Cortex of kidney (tissue), 1 donor: ENCODE results near the gene CCDC40.

Source experiments
- DNase-seq: peaks from one replicate; lab custom pipeline; 2025; lab: John Stamatoyannopoulos, UW

The CCDC40 gene

DNA sequence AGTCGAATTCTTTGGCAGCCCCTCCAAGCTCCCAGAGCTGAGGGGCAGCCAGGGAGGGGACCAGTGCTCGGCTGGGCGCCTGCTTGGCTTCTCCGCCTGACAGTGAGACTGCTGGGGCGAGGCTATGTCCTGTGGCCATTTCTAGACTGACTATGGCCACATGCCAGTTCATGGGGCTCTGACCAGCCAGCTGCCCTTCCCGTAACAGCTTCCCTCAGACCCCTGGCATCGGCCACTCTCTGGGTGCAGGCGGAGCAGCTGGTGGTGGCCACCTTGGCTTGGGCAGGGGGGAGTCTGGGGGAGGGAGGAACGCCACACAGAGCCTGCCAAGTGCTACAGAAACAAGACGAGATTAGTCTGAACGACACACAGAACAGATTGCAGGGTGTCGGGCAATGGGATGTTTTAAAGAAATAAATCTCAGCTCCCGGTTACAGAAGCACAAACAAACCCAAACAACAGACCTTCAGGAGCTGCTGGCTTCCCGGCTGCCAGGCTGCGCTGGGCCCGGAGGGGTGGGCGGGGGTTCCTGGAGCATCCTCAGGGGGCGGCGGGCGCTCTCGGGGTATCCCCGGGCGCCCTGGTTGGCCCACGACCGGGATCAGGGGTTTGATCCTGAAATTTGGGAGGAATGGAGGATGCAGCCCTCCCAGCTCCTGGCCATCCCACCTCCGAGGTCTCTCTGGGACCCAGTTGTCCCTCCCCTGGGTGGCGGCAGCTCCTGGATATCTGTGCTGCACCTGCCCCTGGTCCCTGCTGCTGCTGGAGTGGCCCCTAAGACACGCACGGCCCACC, 35.3 kb upstream of the CCDC40 start:
- DNase-seq, result no peak

GRCh38 chr17:80002070-80002641, 34.3 kb upstream of the CCDC40 start:
- no peak for DNase-seq

DNA sequence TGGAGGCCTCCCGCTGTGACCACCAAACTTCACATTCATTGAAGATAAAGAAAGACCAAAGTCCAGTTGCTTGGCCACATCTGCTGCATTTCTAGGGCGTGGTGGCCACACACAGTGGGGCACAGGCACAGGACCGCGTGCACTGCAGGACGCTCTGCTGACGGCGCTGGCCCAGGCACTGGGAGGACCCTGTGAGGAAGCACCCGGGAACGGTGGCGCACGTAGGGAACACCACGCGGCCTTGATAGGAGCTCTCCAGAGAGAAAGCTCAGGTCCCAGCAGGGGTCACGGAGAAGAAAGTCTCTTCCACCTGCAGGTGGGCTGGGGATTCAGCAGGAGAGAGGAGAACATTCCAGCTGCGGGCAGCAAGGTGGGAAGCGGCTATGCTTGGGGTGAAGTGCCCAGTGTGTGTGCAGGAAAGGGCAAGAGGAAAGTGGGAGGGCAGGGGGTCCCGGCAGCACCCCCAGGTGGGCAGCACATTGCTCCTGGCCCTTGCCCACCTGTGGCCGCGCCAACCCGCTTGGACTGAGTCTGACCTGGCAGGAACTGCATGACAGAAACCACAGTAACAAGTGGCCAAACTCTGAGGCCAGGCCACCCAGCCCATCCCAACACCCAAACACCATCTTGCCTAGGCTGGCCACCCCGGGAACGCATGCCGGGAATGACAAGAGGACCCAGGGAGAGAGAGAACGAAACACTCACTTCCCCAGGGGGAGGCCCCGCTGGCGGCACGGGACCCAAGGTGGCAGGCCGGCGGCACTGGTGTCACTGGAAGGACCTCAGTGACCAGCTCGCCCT, 33.6 kb upstream of the CCDC40 start:
- DNase-seq, result no peak

GRCh38 chr17:80003969-80004368, 32.5 kb upstream of the CCDC40 start:
- no peak for DNase-seq

DNA sequence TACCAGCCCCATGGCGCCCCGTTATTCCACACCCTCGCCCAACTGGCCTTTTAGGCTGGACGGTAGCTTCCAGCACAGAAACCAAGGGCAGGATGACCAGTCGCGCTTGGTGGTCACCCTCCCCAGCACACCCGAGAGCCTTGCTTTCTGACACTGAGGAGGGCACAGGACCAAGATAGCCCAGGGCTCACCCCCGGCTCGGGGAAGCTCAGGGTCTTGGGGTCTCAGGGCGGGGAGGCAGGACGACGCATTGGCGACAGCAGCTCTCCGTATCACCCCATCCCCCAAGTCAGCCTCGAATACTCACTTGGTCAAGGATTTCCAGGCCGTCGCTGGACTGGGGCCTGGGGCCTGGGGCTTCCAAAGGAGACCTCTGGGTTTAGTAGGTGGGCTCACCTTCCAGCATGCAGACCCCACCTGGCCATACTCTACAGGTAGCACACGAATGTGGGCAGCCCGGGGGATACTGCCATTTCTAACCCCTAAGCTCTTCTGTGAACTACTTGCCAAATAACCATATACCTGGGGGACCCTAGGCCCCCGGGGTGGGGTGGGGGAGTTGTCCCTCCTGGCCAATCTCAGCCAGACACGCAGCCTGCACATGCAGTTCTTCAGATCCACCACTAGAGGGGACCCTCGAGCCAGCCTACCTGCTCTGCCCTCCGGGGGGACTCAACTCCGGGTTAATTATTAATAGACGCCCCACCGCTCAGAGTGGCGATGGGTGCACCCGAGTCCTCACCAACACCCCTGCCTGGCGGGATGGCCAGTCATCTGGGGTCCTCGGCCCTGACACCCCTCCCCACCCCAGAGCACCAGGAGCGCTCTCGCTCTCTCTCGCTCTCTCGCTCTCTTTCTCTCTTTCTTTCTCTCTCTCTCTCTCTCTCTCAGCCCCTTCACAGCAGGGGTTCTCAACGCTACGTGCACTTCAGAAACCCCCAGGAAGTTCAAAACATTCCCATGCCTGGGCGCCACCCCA, 30.8 kb upstream of the CCDC40 start:
- no peak for DNase-seq

GRCh38 chr17:80006339-80006720, 30.1 kb upstream of the CCDC40 start:
- no peak for DNase-seq

- no peak for DNase-seq
Measured at GRCh38 chr17:80006811-80007752, 29.4 kb upstream of the CCDC40 start.

GRCh38 chr17:80007939-80008338, 28.5 kb upstream of the CCDC40 start:
- DNase-seq, result no peak

DNA sequence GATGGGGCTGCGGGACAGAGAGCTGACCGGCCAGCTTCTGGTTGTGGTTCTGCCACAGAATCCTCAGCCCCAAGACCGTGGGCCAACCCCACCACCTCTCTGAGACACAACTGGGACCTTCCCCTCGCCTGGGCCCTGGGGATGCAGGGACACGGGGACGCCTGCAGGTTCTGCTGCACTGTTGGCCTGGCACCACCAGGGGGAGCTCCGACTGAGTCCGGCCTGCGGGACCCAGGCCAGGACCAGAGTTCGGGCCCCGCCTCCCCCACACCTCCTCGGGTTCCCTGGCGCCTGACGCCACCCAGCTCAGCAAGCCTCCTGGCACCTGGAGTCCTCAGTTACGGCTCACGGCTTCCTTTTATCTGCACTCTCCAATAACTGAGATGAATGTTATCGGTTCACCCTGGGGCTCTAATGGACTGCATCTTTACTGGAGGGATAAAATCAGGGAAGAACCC, 28.0 kb upstream of the CCDC40 start:
- DNase-seq, result no peak

DNA sequence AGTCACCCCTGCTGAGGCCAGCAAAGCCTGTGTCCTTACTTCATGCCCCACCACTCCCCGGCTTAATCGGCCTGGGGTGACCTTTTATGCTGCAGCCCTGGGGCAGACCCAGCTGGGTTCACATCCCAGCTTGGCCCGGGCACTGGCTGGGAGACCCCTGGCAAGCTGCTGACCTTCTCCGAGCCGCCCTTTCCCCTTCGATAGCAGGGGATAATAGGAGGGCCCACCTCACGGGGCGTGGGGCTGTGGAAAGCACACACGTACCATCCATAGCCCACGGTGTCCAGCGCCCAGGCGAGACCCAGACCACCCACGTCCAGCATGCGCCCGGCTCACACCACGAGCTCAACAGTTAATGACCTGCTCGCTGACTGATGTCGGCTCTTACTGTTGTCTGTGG, 27.6 kb upstream of the CCDC40 start:
- DNase-seq, result no peak

DNA sequence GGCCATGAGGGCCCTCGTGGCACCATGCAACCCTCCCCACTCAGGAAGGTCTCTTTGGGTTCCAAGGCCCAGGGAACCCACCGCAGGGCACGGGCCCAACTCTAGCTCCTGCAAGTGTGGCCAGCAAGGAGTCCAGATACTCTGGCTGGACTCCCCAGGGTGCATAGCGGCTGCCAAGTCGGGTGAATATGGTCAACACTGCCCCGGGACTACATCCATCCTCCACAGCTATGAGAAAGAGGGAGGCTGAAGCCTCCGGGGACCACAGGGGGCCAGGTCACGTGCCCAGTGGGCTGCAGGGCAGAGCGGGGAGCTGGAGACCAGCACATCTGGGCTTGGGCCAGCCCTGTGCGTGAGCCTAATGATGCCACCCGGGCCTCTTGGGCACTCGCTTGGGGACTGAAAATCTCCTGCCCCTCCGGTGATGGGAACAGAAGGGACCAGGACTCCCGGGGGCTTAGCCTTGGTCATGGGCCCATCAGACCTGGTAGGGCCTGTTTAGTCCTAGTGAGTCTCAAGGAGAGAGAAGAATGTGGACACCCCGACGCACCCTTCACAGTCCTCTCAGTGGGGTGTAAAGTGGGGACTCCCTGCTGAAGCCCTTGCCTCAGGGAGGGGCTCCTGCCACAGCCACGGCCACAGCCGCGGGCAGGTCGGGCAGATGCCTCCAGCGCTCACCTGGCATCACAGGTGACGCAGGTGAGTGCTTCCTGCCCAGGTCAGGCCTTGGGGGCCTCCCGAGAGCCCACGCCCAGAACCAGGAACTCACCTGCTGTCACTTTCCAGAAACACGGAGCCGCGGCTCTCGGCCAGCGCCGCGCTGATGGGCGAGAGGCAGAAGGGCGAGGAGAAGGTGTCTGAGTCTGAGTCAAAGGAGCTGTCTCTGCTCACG, 26.8 kb upstream of the CCDC40 start:
- DNase-seq, result no peak

DNA sequence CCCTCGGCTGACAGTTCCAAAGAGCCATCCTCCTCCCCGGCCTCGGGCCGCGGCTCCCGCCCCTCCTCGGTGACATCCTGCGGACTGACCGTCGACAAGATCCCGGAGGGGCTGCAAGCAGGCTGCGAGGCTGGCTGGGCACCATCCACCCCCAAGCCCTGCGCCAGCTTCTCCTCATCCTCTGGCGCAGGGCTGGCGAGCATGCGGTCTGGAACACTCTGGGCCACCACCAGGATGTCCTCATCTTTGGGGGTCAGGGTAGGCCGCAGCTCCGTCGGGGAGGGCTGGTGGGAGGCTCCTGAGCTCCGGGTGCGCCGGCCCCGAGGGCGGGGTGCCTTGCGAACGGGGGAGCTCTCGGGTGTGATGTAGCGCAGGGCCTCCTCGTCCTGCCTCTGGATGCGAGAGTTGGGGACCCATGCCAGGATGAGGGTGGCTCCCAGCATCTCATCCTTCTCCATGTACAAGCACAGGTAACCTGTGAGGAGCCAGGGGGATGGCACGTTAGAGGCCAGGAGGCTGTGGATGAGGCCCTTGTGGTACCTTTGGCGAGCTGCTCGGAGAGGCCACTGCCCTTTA, 26.1 kb upstream of the CCDC40 start:
- no peak for DNase-seq

- DNase-seq, result no peak
Measured at GRCh38 chr17:80011989-80012555, 24.4 kb upstream of the CCDC40 start.

DNA sequence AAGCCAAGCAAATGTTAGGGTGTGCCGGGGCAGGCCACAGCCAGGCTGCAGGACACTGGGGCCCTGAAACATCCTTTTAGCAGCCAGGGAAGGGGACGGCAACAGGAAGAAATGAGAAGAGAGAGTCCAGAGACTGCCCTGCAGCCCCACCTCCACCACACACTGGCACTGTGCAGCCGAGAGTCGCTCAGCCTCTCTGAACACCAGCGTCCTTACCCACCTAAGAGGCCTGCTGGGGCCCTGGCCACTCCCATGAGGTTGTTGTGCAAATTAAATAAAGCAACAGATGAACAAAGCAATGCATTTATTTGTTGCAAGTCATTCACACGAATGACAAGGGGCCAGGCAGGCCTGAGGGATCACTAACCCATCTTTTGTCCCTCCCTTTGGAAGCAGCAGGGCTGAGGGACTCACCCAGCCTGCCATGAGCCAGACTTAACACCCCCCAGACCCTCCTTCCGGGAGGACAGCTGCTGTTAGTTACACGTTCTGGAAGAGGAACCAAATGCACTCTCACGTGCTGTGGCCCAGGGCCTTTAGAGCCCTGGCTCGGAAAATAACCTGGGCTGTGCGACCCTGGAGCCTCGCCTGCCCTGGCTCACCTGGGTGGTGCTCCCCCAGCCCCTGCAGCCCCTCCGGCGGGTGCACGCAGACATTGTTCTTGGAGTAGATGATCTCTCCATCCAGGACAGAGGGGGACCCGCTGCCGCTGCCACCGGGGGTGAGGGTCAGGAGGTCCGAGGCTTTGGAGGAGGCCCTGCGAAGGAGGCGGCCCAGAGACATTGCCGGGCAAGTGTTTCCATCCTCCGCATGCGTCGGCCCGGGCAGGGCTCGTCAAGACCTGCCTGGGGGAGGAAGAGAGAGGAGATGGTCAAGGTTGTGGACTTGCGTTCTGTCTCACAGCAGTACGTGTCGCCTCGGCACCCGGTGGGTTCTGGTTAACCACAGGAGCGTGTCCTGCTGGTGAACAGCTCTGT, 23.4 kb upstream of the CCDC40 start:
- DNase-seq, result no peak

GRCh38 chr17:80017226-80018010, 19.0 kb upstream of the CCDC40 start:
- DNase-seq, result no peak

DNA sequence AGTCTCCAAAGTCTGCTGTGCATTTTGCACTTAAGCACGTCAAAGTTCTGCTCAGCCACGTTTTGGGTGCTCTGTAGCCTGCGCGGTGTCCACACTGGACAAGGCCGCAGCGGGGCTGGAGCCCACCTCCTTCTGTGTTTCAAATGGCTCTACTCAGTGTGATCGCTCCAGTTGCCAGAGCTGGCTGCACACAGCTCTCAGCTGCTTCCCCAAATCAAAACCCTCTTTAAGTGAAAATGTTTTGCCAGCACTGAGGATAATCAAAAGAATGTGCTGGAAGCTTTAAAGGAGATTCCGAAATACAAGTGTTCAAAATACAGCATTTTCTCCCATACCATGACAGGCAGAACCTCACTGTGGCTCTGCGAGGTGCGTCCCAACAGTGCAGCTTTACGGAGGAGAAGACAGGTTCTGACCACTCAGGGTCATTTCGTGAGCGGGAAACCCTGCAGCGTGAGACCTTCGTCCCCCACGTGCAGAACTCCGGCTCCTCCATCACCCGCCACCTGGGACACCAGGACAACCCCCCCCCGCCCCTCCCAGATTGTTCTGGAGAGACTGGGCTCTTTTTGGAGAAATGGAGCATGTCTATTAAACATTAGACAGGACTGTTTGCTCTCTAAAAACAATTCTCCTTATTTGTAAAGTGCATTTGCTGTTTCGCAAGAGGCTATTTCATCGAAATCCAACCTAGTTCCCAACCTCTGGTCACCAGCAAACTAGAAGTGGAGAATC, 17.4 kb upstream of the CCDC40 start:
- DNase-seq, result no peak
